ENCODE measurements around the gene SLC47A2. TPM values are rescaled to one million over a fixed set of nuclear protein-coding genes. Genes with fewer than 3 reads are reported as not detected.
"Not testable (repeated sequence)": the region's sequence is repeated elsewhere in the genome, so short reads cannot be mapped to it uniquely, and the experiment has no call there.

Gene SLC47A2
- total and polyA plus RNA-seq, 2 experiments from 2014 or later, result not detected

DNA sequence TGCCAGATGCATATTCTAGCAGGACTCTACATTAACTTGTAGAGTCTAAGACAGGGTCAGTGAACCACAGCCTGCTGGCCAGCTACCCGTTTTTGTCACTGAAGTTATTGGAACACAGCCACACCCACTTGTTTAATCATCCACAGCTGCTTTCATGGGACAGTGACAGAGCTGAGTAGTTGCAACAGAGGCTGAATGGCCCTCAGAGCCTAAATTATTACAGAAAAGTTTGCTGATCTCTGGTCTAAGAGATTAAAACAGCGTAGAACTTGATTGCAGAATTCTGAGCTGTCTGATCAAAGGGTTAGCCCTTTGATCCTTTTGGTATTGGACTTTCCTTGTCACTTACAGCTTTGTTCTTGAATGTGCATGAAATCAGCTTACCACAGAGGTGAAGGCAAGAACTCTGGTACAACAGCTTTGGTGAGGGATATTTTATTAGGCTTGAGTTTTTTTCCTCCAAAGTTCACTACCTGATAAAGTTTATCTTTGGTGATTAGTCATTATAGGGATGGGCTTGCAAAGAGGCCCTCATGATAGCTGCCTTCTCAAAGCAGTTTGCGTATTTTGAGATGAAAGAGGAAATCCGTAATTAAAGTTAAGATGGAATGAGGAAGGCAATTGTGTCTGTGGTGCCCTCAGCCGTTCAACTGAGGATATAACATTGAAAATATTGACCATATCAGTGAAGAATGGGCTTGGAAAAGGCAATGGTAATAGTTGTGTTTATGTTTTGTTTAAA, 44.2 kb downstream of the SLC47A2 start:
- peak; percentile 66 for DNase-seq
- Histone ChIP-seq H3K36me3 (ENCODE audit: low read depth) (no peaks in the 10 kb centered on the region), H3K4me3 (no peak overlapping the region), H3K79me2 (ENCODE audit: insufficient read depth) (no peaks in the 10 kb centered on the region), H3K27me3 (replicated peaks; ENCODE audit: insufficient read depth) (no peaks in the 10 kb centered on the region), H3K4me1 (ENCODE audit: insufficient read depth) (peaks cover 13% of the 10 kb centered on the region), H3F3A (ENCODE audit: insufficient read depth) (peaks cover 7% of the 10 kb centered on the region), H2AFZ (no peak overlapping the region), H3K9me2 (ENCODE audit: insufficient read depth) (no peaks in the 10 kb centered on the region), H3K9me3 (ENCODE audit: low read depth) (no peaks in the 10 kb centered on the region), H3K9ac (no peak overlapping the region), H3K27ac (no peak overlapping the region), H3K4me2 (ENCODE audit: unreplicated experiment) (no peak overlapping the region), H4K20me1 (ENCODE audit: insufficient read depth) (no peaks in the 10 kb centered on the region)
- in situ Hi-C loops (cut with MboI), result loop anchor here (25.0 kb wide), 1 partner anchor 310 kb away; the partner anchor contains the start of gene B9D1
- 50 to 52% methylated on average over 5 of the region's 5 CpGs for WGBS, 2 experiments (ENCODE audit: low coverage in 1 of 2, low lambda C conversion rate in 2 of 2, missing lambda C conversion rate in 2 of 2)
- TF ChIP-seq EZH2phosphoT487 (IDR thresholded peaks at IDR 0.05; ENCODE audit: insufficient read depth, low read depth) (no peak), EZH2 (IDR thresholded peaks at IDR 0.05; ENCODE audit: insufficient read depth, poor library complexity, severe bottlenecking) (no peak)

GRCh38 chr17:19671433-19671832, 45.0 kb downstream of the SLC47A2 start:
- Histone ChIP-seq H3K27ac (no peak overlapping the region), H3K9ac (no peak overlapping the region), H3F3A (ENCODE audit: insufficient read depth) (peaks cover 7% of the 10 kb centered on the region), H3K79me2 (ENCODE audit: insufficient read depth) (no peaks in the 10 kb centered on the region), H4K20me1 (ENCODE audit: insufficient read depth) (no peaks in the 10 kb centered on the region), H3K9me2 (ENCODE audit: insufficient read depth) (no peaks in the 10 kb centered on the region), H3K27me3 (replicated peaks; ENCODE audit: insufficient read depth) (no peaks in the 10 kb centered on the region), H3K4me3 (no peak overlapping the region), H2AFZ (no peak overlapping the region), H3K4me1 (ENCODE audit: insufficient read depth) (peaks cover 13% of the 10 kb centered on the region), H3K9me3 (ENCODE audit: low read depth) (no peaks in the 10 kb centered on the region), H3K4me2 (ENCODE audit: unreplicated experiment) (no peak overlapping the region), H3K36me3 (ENCODE audit: low read depth) (no peaks in the 10 kb centered on the region)
- peak; percentile 15 for DNase-seq
- WGBS, 2 experiments (ENCODE audit: low coverage in 1 of 2, low lambda C conversion rate in 2 of 2, missing lambda C conversion rate in 2 of 2), result 40 to 51% methylated on average over 4 of the region's 4 CpGs
- in situ Hi-C loops (cut with MboI), result loop anchor here (25.0 kb wide), 1 partner anchor 309 kb away; the partner anchor contains the start of gene B9D1
- no peak for TF ChIP-seq EZH2phosphoT487 (IDR thresholded peaks at IDR 0.05; ENCODE audit: insufficient read depth, low read depth)
- no peak for TF ChIP-seq EZH2 (IDR thresholded peaks at IDR 0.05; ENCODE audit: insufficient read depth, poor library complexity, severe bottlenecking)

GRCh38 chr17:19670908-19671307, 45.5 kb downstream of the SLC47A2 start:
- in situ Hi-C loops (cut with MboI), result loop anchor here (25.0 kb wide), 1 partner anchor 309 kb away; the partner anchor contains the start of gene B9D1

DNA sequence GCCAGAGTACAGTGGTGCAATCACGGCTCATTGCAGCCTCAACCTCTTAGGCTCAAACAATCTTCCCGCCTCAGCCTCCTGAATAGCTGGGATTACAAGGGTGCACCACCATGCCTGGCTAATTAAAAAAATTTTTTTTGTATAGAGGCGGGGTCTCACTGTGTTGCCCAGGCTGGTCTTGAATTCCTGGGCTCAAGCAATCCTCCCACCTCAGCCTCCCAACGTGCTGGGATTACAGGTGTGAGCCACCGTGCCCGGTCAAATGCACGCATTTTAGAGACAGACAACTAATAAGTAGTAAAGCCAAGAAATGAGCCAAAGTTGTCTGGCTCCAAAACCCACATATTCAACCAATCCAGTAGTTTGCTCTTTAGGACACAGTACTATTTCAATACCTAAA, 46.7 kb downstream of the SLC47A2 start:
- WGBS, 2 experiments (ENCODE audit: low coverage in 1 of 2, low lambda C conversion rate in 2 of 2, missing lambda C conversion rate in 2 of 2), result 86 to 88% methylated on average over 7 of the region's 7 CpGs
- not testable (repeated sequence) for H3F3A ChIP-seq (ENCODE audit: insufficient read depth); H3K27me3 ChIP-seq (replicated peaks; ENCODE audit: insufficient read depth); H3K4me2 ChIP-seq (ENCODE audit: unreplicated experiment); H3K9ac ChIP-seq; H3K4me3 ChIP-seq; H4K20me1 ChIP-seq (ENCODE audit: insufficient read depth); H2AFZ ChIP-seq; H3K9me3 ChIP-seq (ENCODE audit: low read depth); H3K79me2 ChIP-seq (ENCODE audit: insufficient read depth); H3K27ac ChIP-seq; H3K9me2 ChIP-seq (ENCODE audit: insufficient read depth); H3K36me3 ChIP-seq (ENCODE audit: low read depth); DNase-seq
- peaks cover 13% of the 10 kb centered on the region for H3K4me1 ChIP-seq (ENCODE audit: insufficient read depth)
- in situ Hi-C loops (cut with MboI), result loop anchor here (25.0 kb wide), 1 partner anchor 307 kb away; the partner anchor contains the start of gene B9D1

More at GRCh38 chr17:19670908-19671307, 45.5 kb downstream of the SLC47A2 start:
- WGBS, 2 experiments (ENCODE audit: low coverage in 1 of 2, low lambda C conversion rate in 2 of 2, missing lambda C conversion rate in 2 of 2), result 92 to 100% methylated on average over 2 of the region's 2 CpGs
- H3K27me3 ChIP-seq (replicated peaks; ENCODE audit: insufficient read depth), result no peaks in the 10 kb centered on the region
- peaks cover 7% of the 10 kb centered on the region for H3F3A ChIP-seq (ENCODE audit: insufficient read depth)
- DNase-seq, result no peak
- no peaks in the 10 kb centered on the region for H3K79me2 ChIP-seq (ENCODE audit: insufficient read depth)
- no peak overlapping the region for H3K9ac ChIP-seq
- TF ChIP-seq EZH2 (IDR thresholded peaks at IDR 0.05; ENCODE audit: insufficient read depth, poor library complexity, severe bottlenecking) (no peak), EZH2phosphoT487 (IDR thresholded peaks at IDR 0.05; ENCODE audit: insufficient read depth, low read depth) (no peak)
- H3K27ac ChIP-seq, result no peak overlapping the region
- peaks cover 13% of the 10 kb centered on the region for H3K4me1 ChIP-seq (ENCODE audit: insufficient read depth)
- no peaks in the 10 kb centered on the region for H3K9me2 ChIP-seq (ENCODE audit: insufficient read depth)
- no peak overlapping the region for H2AFZ ChIP-seq
- H3K4me2 ChIP-seq (ENCODE audit: unreplicated experiment), result no peak overlapping the region
- no peaks in the 10 kb centered on the region for H4K20me1 ChIP-seq (ENCODE audit: insufficient read depth)
- H3K36me3 ChIP-seq (ENCODE audit: low read depth), result no peaks in the 10 kb centered on the region
- H3K4me3 ChIP-seq, result no peak overlapping the region
- H3K9me3 ChIP-seq (ENCODE audit: low read depth), result no peaks in the 10 kb centered on the region
